ENCODE measurements around the gene HHIPL1. TPM values are rescaled to one million over a fixed set of nuclear protein-coding genes. Genes with fewer than 3 reads are reported as not detected.

Gene HHIPL1
- total and polyA plus RNA-seq, 2 of the 8 experiments (the other 6 are each of a cell fraction or from before 2014, with no cell fraction given) = 1.5 to 2.6 TPM

GRCh38 chr14:99682809-99683618 lies 38.1 kb downstream of the HHIPL1 start (continued):
- no peak; the same call in 1 of the 2 replicates for TF ChIP-seq TAF1 (IDR thresholded peaks at IDR 0.05; ENCODE audit: low read depth, low read length)
- TF ChIP-seq RBBP5 (IDR thresholded peaks at IDR 0.05; ENCODE audit: borderline replicate concordance, low read depth, low read length) = no peak
- TF ChIP-seq GABPA (IDR thresholded peaks at IDR 0.05; ENCODE audit: borderline replicate concordance, insufficient read depth, low read length) = peak; percentile 60; the same call in 1 of the 2 replicates
- TF ChIP-seq TAF7 (optimal IDR thresholded peaks at IDR 0.05; ENCODE audit: borderline replicate concordance, low read depth, low read length) = no peak
- TF ChIP-seq FOSL1 (IDR thresholded peaks at IDR 0.05; ENCODE audit: insufficient read depth, low read depth, low read length) = no peak
- no peak; the same call in 1 of the 2 replicates for TF ChIP-seq SUZ12 (IDR thresholded peaks at IDR 0.05; ENCODE audit: low read length)
- no peak for TF ChIP-seq YY1 (IDR thresholded peaks at IDR 0.05; ENCODE audit: low read depth, low read length)
- TF ChIP-seq EZH2 (IDR thresholded peaks at IDR 0.05; ENCODE audit: low read depth, low read length, severe bottlenecking) = no peak
- no peak for TF ChIP-seq SP1 (IDR thresholded peaks at IDR 0.05; ENCODE audit: low read depth, low read length)
- TF ChIP-seq HDAC6 (IDR thresholded peaks at IDR 0.05; ENCODE audit: low read depth, low read length) = no peak
- peak; percentile 58; the same call in 1 of the 2 replicates for TF ChIP-seq CREB1 (IDR thresholded peaks at IDR 0.05)
- TF ChIP-seq ASH2L (IDR thresholded peaks at IDR 0.05; ENCODE audit: low read length) = no peak
- no peak for TF ChIP-seq PHF8 (conservative IDR thresholded peaks at IDR 0.05; ENCODE audit: low read depth, low read length)

Data from H1 (cell line).